Lung (tissue), 12 donors: Measurements from ENCODE around the gene NLRP4. TPM values are rescaled to one million over a fixed set of nuclear protein-coding genes. Genes with fewer than 3 reads are reported as not detected.

Experiments
- ATAC-seq: fragments of 200-7000 bp; cut with Tn5 transposase; one replicate; pipeline ENCODE4 v1.9.1; 2020; ENCODE audit warnings: moderate number of reproducible peaks; ENCODE audit not compliant: insufficient read depth, low FRiP score
- DNase-seq, 3 donors: peaks; one replicate each; pipeline ENCODE4 v3.0.0-alpha.2; 2013 to 2017
- H3K27ac ChIP-seq, 2 donors: one replicate each; pipeline ENCODE4 v1.5.1; 2013; ENCODE audit warnings: mild to moderate bottlenecking in 2 of 2, moderate library complexity in 2 of 2, control low read depth in 1 of 2, inconsistent platforms in 1 of 2, low read depth in 1 of 2, low read length in 1 of 2
- H3K27me3 ChIP-seq, 3 donors: one replicate each; pipeline ENCODE4 v1.5.1; 2013; ENCODE audit warnings: low read length in 2 of 3; ENCODE audit not compliant: control insufficient read depth in 3 of 3, insufficient read depth in 3 of 3
- H3K36me3 ChIP-seq, 4 donors: one replicate each; pipeline ENCODE4 v1.5.1; 2013; ENCODE audit warnings: low read length in 4 of 4, mild to moderate bottlenecking in 1 of 4, moderate library complexity in 1 of 4; ENCODE audit not compliant: control insufficient read depth in 4 of 4, insufficient read depth in 4 of 4
- H3K4me1 ChIP-seq, 5 donors: one replicate each; pipeline ENCODE4 v1.5.1; 2013; ENCODE audit warnings: low read length in 5 of 5, mild to moderate bottlenecking in 2 of 5, moderate library complexity in 1 of 5; ENCODE audit not compliant: control insufficient read depth in 5 of 5, insufficient read depth in 5 of 5
- H3K4me3 ChIP-seq: one replicate; pipeline ENCODE4 v1.5.1; 2013; ENCODE audit warnings: mild to moderate bottlenecking, control low read depth, moderate library complexity
- H3K9ac ChIP-seq, 2 donors: one replicate each; pipeline ENCODE4 v1.5.1; 2013; ENCODE audit warnings: low read length in 2 of 2, control low read depth in 1 of 2; ENCODE audit not compliant: insufficient read depth in 1 of 2
- H3K9me3 ChIP-seq, 4 donors: one replicate each; pipeline ENCODE4 v1.5.1; 2013; ENCODE audit warnings: low read length in 3 of 4, mild to moderate bottlenecking in 1 of 4, moderate library complexity in 1 of 4; ENCODE audit not compliant: control insufficient read depth in 4 of 4, insufficient read depth in 3 of 4
- CTCF ChIP-seq: IDR thresholded peaks from 2 replicates; pipeline ENCODE4 v1.5.1; 2012; ENCODE audit warnings: mild to moderate bottlenecking; ENCODE audit errors: control extremely low read depth, extremely low read depth
- WGBS, 2 donors: extraction: QIAGEN DNeasy Blood & Tissue Kit; methylation state at CpG; one replicate each; pipeline ENCODE4 v1.1.7; 2013; 5-methylcytosine and 5-hydroxymethylcytosine counted together
- polyA plus RNA-seq, 2 donors: library from polyadenylated mRNA; stranded (reverse); fragments of 200-250 nt; gene quantifications; one replicate each; pipeline ENCODE4 v1.2.1, GENCODE V29; 2013
- total RNA-seq, 2 donors: library from RNA; depleted of rRNA in 1 of 2; stranded (reverse); fragments of >200 nt in 1 of 2; gene quantifications; one replicate each; pipeline ENCODE4 v1.2.1, GENCODE V29; 2014 to 2021
- donor health status: control.
- donor health status: control.
- donor health status: Bipolar disorder and iron deficiency.
- donor health status: healthy.
- donor health status: DM: yes; HTN: yes; CAD: no.

NLRP4 gene
- total and polyA plus RNA-seq, 4 donors = 0.11 TPM; not detected in 3

- DNase-seq (no peak), ATAC-seq (no peak)
- H3K9me3 ChIP-seq = peaks cover 0 to 11% (median 4%) of the 10 kb centered on the region in 4 donors
- no peak overlapping the region for H3K4me3 ChIP-seq
- no peaks in the 10 kb centered on the region for H3K36me3 ChIP-seq
- 79 to 85% methylated on average over 9 of the region's 9 CpGs for WGBS, 2 donors
- no peak for TF ChIP-seq CTCF
- H3K4me1 ChIP-seq = no peaks in the 10 kb centered on the region
- no peak overlapping the region for H3K9ac ChIP-seq
- no peaks in the 10 kb centered on the region for H3K27me3 ChIP-seq
- no peak overlapping the region for H3K27ac ChIP-seq
Measured at GRCh38 chr19:55902080-55902751, 65.9 kb downstream of the NLRP4 start.

- no peak overlapping the region for H3K27ac ChIP-seq
- WGBS, 2 donors = 78 to 80% methylated on average over 7 of the region's 7 CpGs
- no peaks in the 10 kb centered on the region for H3K27me3 ChIP-seq
- H3K4me3 ChIP-seq = no peak overlapping the region
- H3K36me3 ChIP-seq = no peaks in the 10 kb centered on the region
- H3K9me3 ChIP-seq = peaks cover 0 to 10% (median 4%) of the 10 kb centered on the region in 4 donors
- no peaks in the 10 kb centered on the region for H3K4me1 ChIP-seq
- no peak for DNase-seq
- H3K9ac ChIP-seq = no peak overlapping the region
- TF ChIP-seq CTCF = no peak
- no peak for ATAC-seq
Measured at GRCh38 chr19:55907286-55907685, 70.9 kb downstream of the NLRP4 start.

- Histone ChIP-seq H3K36me3 (no peaks in the 10 kb centered on the region), H3K9ac (no peak overlapping the region), H3K27me3 (no peaks in the 10 kb centered on the region), H3K9me3 (peaks cover 0 to 13% (median 3%) of the 10 kb centered on the region in 4 donors), H3K4me3 (no peak overlapping the region), H3K4me1 (no peaks in the 10 kb centered on the region), H3K27ac (no peak overlapping the region)
- WGBS, 2 donors = 82 to 92% methylated on average over 3 of the region's 3 CpGs
- ATAC-seq (no peak), DNase-seq (no peak)
- no peak for TF ChIP-seq CTCF
Measured at GRCh38 chr19:55907746-55908145, 71.4 kb downstream of the NLRP4 start.

GRCh38 chr19:55909801-55910200 lies 73.5 kb downstream of the NLRP4 start:
- no peak overlapping the region for H3K4me3 ChIP-seq
- no peak overlapping the region for H3K9ac ChIP-seq
- DNase-seq (no peak), ATAC-seq (no peak)
- no peak for TF ChIP-seq CTCF
- H3K27me3 ChIP-seq = no peaks in the 10 kb centered on the region
- no peaks in the 10 kb centered on the region for H3K4me1 ChIP-seq
- H3K27ac ChIP-seq = no peak overlapping the region
- H3K36me3 ChIP-seq = no peaks in the 10 kb centered on the region
- 37 to 40% methylated on average over 2 of the region's 2 CpGs for WGBS, 2 donors
- peaks cover 0 to 16% (median 3%) of the 10 kb centered on the region in 4 donors for H3K9me3 ChIP-seq
